Epidermal melanocyte (primary cell): ENCODE results near the gene NLGN1.

Source experiments
- DNase-seq: peaks from one replicate; pipeline ENCODE4 v3.0.0; 2011; ENCODE audit warnings: low spot score; ENCODE audit not compliant: insufficient read length

Gene NLGN1

GRCh38 chr3:173632945-173633344 lies 235.4 kb downstream of the NLGN1 start:
- DNase-seq, result no peak

GRCh38 chr3:173635826-173636225 lies 238.3 kb downstream of the NLGN1 start:
- no peak for DNase-seq

GRCh38 chr3:173639098-173639497 lies 241.6 kb downstream of the NLGN1 start:
- DNase-seq, result no peak

GRCh38 chr3:173641696-173642095 lies 244.2 kb downstream of the NLGN1 start:
- no peak for DNase-seq

GRCh38 chr3:173644086-173645082 lies 246.8 kb downstream of the NLGN1 start:
- DNase-seq, result no peak

- no peak for DNase-seq
These were observed 253.1 kb downstream of the NLGN1 start for GRCh38 chr3:173650596-173650995.

GRCh38 chr3:173652093-173652492 lies 254.5 kb downstream of the NLGN1 start:
- DNase-seq, result no peak

- no peak for DNase-seq
These were observed 256.2 kb downstream of the NLGN1 start for GRCh38 chr3:173653781-173654180.

GRCh38 chr3:173659972-173660371 lies 262.4 kb downstream of the NLGN1 start:
- no peak for DNase-seq

GRCh38 chr3:173660645-173661299 lies 263.2 kb downstream of the NLGN1 start:
- DNase-seq, result no peak

GRCh38 chr3:173663696-173664111 lies 266.2 kb downstream of the NLGN1 start:
- DNase-seq, result no peak

GRCh38 chr3:173676094-173676493 lies 278.6 kb downstream of the NLGN1 start:
- no peak for DNase-seq

GRCh38 chr3:173681188-173681678 lies 283.7 kb downstream of the NLGN1 start:
- DNase-seq, result no peak

GRCh38 chr3:173685456-173685855 lies 287.9 kb downstream of the NLGN1 start:
- DNase-seq, result no peak

- no peak for DNase-seq
These were observed 290.8 kb downstream of the NLGN1 start for GRCh38 chr3:173688216-173688842.

GRCh38 chr3:173690542-173691180 lies 293.1 kb downstream of the NLGN1 start:
- DNase-seq, result no peak

GRCh38 chr3:173699353-173699752 lies 301.8 kb downstream of the NLGN1 start:
- DNase-seq, result no peak

GRCh38 chr3:173700336-173700735 lies 302.8 kb downstream of the NLGN1 start:
- no peak for DNase-seq

GRCh38 chr3:173702561-173702960 lies 305.0 kb downstream of the NLGN1 start:
- DNase-seq, result no peak

- DNase-seq, result no peak
These were observed 306.2 kb downstream of the NLGN1 start for GRCh38 chr3:173703771-173704170.

GRCh38 chr3:173706630-173707029 lies 309.1 kb downstream of the NLGN1 start:
- no peak for DNase-seq
